ENCODE measurements around the gene CENPU. TPM values are rescaled to one million over a fixed set of nuclear protein-coding genes. Genes with fewer than 3 reads are reported as not detected.

Gene CENPU
- total and polyA plus RNA-seq, 2 experiments from 2014 or later, result 88.3 to 186 TPM

DNA sequence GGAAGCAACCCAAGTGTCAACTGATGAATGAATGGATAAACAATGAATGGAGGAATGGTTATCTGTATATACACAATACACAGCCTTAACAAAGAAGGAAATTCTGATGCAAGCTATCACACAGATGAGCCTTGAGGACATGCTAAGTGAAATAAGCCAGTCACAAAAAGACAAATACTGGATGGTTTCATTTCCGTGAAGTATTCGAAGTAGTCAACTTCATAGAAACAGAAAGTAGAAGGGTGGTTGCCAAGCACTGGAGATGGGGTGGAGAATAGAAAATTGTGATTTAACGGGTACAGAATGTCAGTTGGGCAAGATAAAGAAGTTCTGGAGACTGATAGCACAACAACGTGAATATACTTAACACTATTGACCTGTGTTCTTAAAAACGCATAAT is 28.2 kb downstream of the CENPU start:
- Histone ChIP-seq H3K27me3 (ENCODE audit: insufficient read depth) (no peaks in the 10 kb centered on the region), H3K4me1 (ENCODE audit: insufficient read depth) (no peaks in the 10 kb centered on the region), H3F3A (replicated peaks; ENCODE audit: low read depth) (no peaks in the 10 kb centered on the region), H3K79me2 (replicated peaks; ENCODE audit: insufficient read depth) (peaks cover 11% of the 10 kb centered on the region), H4K20me1 (replicated peaks; ENCODE audit: insufficient read depth) (peaks cover 18% of the 10 kb centered on the region), H3K9me2 (ENCODE audit: insufficient read depth) (no peaks in the 10 kb centered on the region), H3K36me3 (ENCODE audit: insufficient read depth) (peaks cover 50% of the 10 kb centered on the region), H3K27ac (ENCODE audit: low read depth) (no peak overlapping the region), H3K4me2 (no peak overlapping the region), H2AFZ (no peak overlapping the region), H3K4me3 (no peak overlapping the region)
- Mint-ChIP-seq H3K36me3 (ENCODE audit: low read depth) (peaks cover 80% of the 10 kb centered on the region), H3K4me1 (no peaks in the 10 kb centered on the region), H3K9me3 (no peaks in the 10 kb centered on the region), H3K4me3 (no peak overlapping the region), H3K27me3 (ENCODE audit: insufficient read depth, low read depth, poor library complexity) (peaks cover 5% of the 10 kb centered on the region), H3K27ac (no peak overlapping the region; the same call in 1 of the 2 replicates)
- ATAC-seq (no peak), DNase-seq (ENCODE audit: low spot score) (no peak)
- TF ChIP-seq ZNF331 (CRISPR knock-in tag; IDR thresholded peaks at IDR 0.05; ENCODE audit: low read depth), result no peak
- TF ChIP-seq, protein P1, sequence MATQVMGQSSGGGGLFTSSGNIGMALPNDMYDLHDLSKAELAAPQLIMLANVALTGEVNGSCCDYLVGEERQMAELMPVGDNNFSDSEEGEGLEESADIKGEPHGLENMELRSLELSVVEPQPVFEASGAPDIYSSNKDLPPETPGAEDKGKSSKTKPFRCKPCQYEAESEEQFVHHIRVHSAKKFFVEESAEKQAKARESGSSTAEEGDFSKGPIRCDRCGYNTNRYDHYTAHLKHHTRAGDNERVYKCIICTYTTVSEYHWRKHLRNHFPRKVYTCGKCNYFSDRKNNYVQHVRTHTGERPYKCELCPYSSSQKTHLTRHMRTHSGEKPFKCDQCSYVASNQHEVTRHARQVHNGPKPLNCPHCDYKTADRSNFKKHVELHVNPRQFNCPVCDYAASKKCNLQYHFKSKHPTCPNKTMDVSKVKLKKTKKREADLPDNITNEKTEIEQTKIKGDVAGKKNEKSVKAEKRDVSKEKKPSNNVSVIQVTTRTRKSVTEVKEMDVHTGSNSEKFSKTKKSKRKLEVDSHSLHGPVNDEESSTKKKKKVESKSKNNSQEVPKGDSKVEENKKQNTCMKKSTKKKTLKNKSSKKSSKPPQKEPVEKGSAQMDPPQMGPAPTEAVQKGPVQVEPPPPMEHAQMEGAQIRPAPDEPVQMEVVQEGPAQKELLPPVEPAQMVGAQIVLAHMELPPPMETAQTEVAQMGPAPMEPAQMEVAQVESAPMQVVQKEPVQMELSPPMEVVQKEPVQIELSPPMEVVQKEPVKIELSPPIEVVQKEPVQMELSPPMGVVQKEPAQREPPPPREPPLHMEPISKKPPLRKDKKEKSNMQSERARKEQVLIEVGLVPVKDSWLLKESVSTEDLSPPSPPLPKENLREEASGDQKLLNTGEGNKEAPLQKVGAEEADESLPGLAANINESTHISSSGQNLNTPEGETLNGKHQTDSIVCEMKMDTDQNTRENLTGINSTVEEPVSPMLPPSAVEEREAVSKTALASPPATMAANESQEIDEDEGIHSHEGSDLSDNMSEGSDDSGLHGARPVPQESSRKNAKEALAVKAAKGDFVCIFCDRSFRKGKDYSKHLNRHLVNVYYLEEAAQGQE (IDR thresholded peaks at IDR 0.05; ENCODE audit: unreplicated experiment), result no peak
- no peak for TF ChIP-seq EZH2phosphoT487 (IDR thresholded peaks at IDR 0.05; ENCODE audit: unreplicated experiment)
- TF ChIP-seq NANOG (IDR thresholded peaks at IDR 0.05; ENCODE audit: borderline replicate concordance), result no peak
- TF ChIP-seq EZH2 (IDR thresholded peaks at IDR 0.05; ENCODE audit: low read depth, unreplicated experiment), result no peak
- no peak for TF ChIP-seq POLR2AphosphoS5 (IDR thresholded peaks at IDR 0.05; ENCODE audit: low read depth)
- no peak for TF ChIP-seq JUNB (IDR thresholded peaks at IDR 0.05; ENCODE audit: unreplicated experiment)
- TF ChIP-seq, protein P2, sequence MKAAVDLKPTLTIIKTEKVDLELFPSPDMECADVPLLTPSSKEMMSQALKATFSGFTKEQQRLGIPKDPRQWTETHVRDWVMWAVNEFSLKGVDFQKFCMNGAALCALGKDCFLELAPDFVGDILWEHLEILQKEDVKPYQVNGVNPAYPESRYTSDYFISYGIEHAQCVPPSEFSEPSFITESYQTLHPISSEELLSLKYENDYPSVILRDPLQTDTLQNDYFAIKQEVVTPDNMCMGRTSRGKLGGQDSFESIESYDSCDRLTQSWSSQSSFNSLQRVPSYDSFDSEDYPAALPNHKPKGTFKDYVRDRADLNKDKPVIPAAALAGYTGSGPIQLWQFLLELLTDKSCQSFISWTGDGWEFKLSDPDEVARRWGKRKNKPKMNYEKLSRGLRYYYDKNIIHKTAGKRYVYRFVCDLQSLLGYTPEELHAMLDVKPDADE (IDR thresholded peaks at IDR 0.05), result no peak
- no peak for TF ChIP-seq STAT1 (IDR thresholded peaks at IDR 0.05; ENCODE audit: unreplicated experiment)
- no peak for TF ChIP-seq ZNF114 (CRISPR knock-in tag; IDR thresholded peaks at IDR 0.05)
- TF ChIP-seq, protein P3, sequence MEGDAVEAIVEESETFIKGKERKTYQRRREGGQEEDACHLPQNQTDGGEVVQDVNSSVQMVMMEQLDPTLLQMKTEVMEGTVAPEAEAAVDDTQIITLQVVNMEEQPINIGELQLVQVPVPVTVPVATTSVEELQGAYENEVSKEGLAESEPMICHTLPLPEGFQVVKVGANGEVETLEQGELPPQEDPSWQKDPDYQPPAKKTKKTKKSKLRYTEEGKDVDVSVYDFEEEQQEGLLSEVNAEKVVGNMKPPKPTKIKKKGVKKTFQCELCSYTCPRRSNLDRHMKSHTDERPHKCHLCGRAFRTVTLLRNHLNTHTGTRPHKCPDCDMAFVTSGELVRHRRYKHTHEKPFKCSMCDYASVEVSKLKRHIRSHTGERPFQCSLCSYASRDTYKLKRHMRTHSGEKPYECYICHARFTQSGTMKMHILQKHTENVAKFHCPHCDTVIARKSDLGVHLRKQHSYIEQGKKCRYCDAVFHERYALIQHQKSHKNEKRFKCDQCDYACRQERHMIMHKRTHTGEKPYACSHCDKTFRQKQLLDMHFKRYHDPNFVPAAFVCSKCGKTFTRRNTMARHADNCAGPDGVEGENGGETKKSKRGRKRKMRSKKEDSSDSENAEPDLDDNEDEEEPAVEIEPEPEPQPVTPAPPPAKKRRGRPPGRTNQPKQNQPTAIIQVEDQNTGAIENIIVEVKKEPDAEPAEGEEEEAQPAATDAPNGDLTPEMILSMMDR (conservative IDR thresholded peaks at IDR 0.05; ENCODE audit: low read depth in 2 of 2), result no peak
- no peak for TF ChIP-seq CREB1 (CRISPR knock-in tag; IDR thresholded peaks at IDR 0.05; ENCODE audit: low read depth)
- TF ChIP-seq, protein P4, sequence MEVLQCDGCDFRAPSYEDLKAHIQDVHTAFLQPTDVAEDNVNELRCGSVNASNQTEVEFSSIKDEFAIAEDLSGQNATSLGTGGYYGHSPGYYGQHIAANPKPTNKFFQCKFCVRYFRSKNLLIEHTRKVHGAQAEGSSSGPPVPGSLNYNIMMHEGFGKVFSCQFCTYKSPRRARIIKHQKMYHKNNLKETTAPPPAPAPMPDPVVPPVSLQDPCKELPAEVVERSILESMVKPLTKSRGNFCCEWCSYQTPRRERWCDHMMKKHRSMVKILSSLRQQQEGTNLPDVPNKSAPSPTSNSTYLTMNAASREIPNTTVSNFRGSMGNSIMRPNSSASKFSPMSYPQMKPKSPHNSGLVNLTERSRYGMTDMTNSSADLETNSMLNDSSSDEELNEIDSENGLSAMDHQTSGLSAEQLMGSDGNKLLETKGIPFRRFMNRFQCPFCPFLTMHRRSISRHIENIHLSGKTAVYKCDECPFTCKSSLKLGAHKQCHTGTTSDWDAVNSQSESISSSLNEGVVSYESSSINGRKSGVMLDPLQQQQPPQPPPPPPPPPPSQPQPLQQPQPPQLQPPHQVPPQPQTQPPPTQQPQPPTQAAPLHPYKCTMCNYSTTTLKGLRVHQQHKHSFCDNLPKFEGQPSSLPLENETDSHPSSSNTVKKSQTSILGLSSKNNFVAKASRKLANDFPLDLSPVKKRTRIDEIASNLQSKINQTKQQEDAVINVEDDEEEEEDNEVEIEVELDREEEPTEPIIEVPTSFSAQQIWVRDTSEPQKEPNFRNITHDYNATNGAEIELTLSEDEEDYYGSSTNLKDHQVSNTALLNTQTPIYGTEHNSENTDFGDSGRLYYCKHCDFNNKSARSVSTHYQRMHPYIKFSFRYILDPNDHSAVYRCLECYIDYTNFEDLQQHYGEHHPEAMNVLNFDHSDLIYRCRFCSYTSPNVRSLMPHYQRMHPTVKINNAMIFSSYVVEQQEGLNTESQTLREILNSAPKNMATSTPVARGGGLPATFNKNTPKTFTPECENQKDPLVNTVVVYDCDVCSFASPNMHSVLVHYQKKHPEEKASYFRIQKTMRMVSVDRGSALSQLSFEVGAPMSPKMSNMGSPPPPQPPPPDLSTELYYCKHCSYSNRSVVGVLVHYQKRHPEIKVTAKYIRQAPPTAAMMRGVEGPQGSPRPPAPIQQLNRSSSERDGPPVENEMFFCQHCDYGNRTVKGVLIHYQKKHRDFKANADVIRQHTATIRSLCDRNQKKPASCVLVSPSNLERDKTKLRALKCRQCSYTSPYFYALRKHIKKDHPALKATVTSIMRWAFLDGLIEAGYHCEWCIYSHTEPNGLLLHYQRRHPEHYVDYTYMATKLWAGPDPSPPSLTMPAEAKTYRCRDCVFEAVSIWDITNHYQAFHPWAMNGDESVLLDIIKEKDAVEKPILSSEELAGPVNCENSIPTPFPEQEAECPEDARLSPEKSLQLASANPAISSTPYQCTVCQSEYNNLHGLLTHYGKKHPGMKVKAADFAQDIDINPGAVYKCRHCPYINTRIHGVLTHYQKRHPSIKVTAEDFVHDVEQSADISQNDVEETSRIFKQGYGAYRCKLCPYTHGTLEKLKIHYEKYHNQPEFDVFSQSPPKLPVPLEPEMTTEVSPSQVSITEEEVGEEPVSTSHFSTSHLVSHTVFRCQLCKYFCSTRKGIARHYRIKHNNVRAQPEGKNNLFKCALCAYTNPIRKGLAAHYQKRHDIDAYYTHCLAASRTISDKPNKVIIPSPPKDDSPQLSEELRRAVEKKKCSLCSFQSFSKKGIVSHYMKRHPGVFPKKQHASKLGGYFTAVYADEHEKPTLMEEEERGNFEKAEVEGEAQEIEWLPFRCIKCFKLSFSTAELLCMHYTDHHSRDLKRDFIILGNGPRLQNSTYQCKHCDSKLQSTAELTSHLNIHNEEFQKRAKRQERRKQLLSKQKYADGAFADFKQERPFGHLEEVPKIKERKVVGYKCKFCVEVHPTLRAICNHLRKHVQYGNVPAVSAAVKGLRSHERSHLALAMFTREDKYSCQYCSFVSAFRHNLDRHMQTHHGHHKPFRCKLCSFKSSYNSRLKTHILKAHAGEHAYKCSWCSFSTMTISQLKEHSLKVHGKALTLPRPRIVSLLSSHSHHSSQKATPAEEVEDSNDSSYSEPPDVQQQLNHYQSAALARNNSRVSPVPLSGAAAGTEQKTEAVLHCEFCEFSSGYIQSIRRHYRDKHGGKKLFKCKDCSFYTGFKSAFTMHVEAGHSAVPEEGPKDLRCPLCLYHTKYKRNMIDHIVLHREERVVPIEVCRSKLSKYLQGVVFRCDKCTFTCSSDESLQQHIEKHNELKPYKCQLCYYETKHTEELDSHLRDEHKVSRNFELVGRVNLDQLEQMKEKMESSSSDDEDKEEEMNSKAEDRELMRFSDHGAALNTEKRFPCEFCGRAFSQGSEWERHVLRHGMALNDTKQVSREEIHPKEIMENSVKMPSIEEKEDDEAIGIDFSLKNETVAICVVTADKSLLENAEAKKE (CRISPR knock-in tag; IDR thresholded peaks at IDR 0.05), result no peak

All from GM23338 (cell line).